Duodenal mucosa (tissue), 2 donors: ENCODE measurements around the gene KSR2.

Source experiments
- H3K27ac ChIP-seq: one replicate; pipeline ENCODE4 v1.7.0; 2013; ENCODE audit warnings: low read depth, low read length
- H3K27me3 ChIP-seq, 2 donors: one replicate each; pipeline ENCODE4 v1.7.0; 2013; ENCODE audit warnings: low read length in 2 of 2, control low read depth in 1 of 2; ENCODE audit not compliant: insufficient read depth in 2 of 2, control insufficient read depth in 1 of 2
- H3K36me3 ChIP-seq, 2 donors: one replicate each; pipeline ENCODE4 v1.7.0; 2013; ENCODE audit warnings: low read length in 2 of 2, control low read depth in 1 of 2; ENCODE audit not compliant: insufficient read depth in 2 of 2, control insufficient read depth in 1 of 2
- H3K4me1 ChIP-seq, 2 donors: one replicate each; pipeline ENCODE4 v1.7.0; 2013; ENCODE audit warnings: low read length in 2 of 2, control low read depth in 1 of 2; ENCODE audit not compliant: insufficient read depth in 2 of 2, control insufficient read depth in 1 of 2
- H3K4me3 ChIP-seq, 2 donors: one replicate each; pipeline ENCODE4 v1.7.0; 2013; ENCODE audit warnings: low read length in 2 of 2, low read depth in 1 of 2
- H3K9ac ChIP-seq, 2 donors: one replicate each; pipeline ENCODE4 v1.7.0; 2013; ENCODE audit warnings: low read length in 2 of 2, low read depth in 1 of 2
- H3K9me3 ChIP-seq, 2 donors: one replicate each; pipeline ENCODE4 v1.7.0; 2013; ENCODE audit warnings: low read length in 2 of 2, control low read depth in 1 of 2; ENCODE audit not compliant: control insufficient read depth in 1 of 2

The KSR2 gene

GRCh38 chr12:117538032-117538690, 430.6 kb downstream of the KSR2 start:
- H3K4me1 ChIP-seq = no peaks in the 10 kb centered on the region
- H3K4me3 ChIP-seq = no peak overlapping the region
- no peak overlapping the region for H3K9ac ChIP-seq
- H3K9me3 ChIP-seq = no peaks in the 10 kb centered on the region
- no peaks in the 10 kb centered on the region for H3K27me3 ChIP-seq
- H3K36me3 ChIP-seq = no peaks in the 10 kb centered on the region
- H3K27ac ChIP-seq = no peak overlapping the region

- H3K9me3 ChIP-seq = no peaks in the 10 kb centered on the region
- H3K4me3 ChIP-seq = no peak overlapping the region
- no peak overlapping the region for H3K27ac ChIP-seq
- H3K27me3 ChIP-seq = no peaks in the 10 kb centered on the region
- no peaks in the 10 kb centered on the region for H3K36me3 ChIP-seq
- H3K9ac ChIP-seq = no peak overlapping the region
- H3K4me1 ChIP-seq = no peaks in the 10 kb centered on the region
Observed at GRCh38 chr12:117533687-117534086, 435.1 kb downstream of the KSR2 start.

- Histone ChIP-seq H3K9me3 (no peaks in the 10 kb centered on the region), H3K4me1 (no peaks in the 10 kb centered on the region), H3K36me3 (no peaks in the 10 kb centered on the region)
Observed at GRCh38 chr12:117530796-117531195, 438.0 kb downstream of the KSR2 start.

GRCh38 chr12:117528538-117528937, 440.3 kb downstream of the KSR2 start:
- Histone ChIP-seq H3K9me3 (no peaks in the 10 kb centered on the region), H3K27me3 (no peaks in the 10 kb centered on the region), H3K9ac (no peak overlapping the region), H3K4me1 (no peaks in the 10 kb centered on the region), H3K36me3 (no peaks in the 10 kb centered on the region), H3K4me3 (no peak overlapping the region), H3K27ac (no peak overlapping the region)

More at GRCh38 chr12:117530796-117531195, 438.0 kb downstream of the KSR2 start:
- Histone ChIP-seq H3K9ac (no peak overlapping the region), H3K27me3 (no peaks in the 10 kb centered on the region), H3K27ac (no peak overlapping the region), H3K4me3 (no peak overlapping the region)

GRCh38 chr12:117527479-117527855, 441.3 kb downstream of the KSR2 start:
- H3K4me1 ChIP-seq = no peaks in the 10 kb centered on the region
- no peak overlapping the region for H3K9ac ChIP-seq
- H3K27ac ChIP-seq = no peak overlapping the region
- H3K27me3 ChIP-seq = no peaks in the 10 kb centered on the region
- H3K36me3 ChIP-seq = no peaks in the 10 kb centered on the region
- no peaks in the 10 kb centered on the region for H3K9me3 ChIP-seq
- no peak overlapping the region for H3K4me3 ChIP-seq

GRCh38 chr12:117526757-117527478, 441.9 kb downstream of the KSR2 start:
- no peaks in the 10 kb centered on the region for H3K36me3 ChIP-seq
- H3K9ac ChIP-seq = no peak overlapping the region
- H3K27me3 ChIP-seq = no peaks in the 10 kb centered on the region
- H3K27ac ChIP-seq = no peak overlapping the region
- H3K4me3 ChIP-seq = no peak overlapping the region
- no peaks in the 10 kb centered on the region for H3K9me3 ChIP-seq
- H3K4me1 ChIP-seq = no peaks in the 10 kb centered on the region

GRCh38 chr12:117525766-117526165, 443.0 kb downstream of the KSR2 start:
- no peak overlapping the region for H3K9ac ChIP-seq
- no peaks in the 10 kb centered on the region for H3K9me3 ChIP-seq
- H3K36me3 ChIP-seq = no peaks in the 10 kb centered on the region
- H3K27me3 ChIP-seq = no peaks in the 10 kb centered on the region
- no peak overlapping the region for H3K4me3 ChIP-seq
- no peaks in the 10 kb centered on the region for H3K4me1 ChIP-seq
- no peak overlapping the region for H3K27ac ChIP-seq

- Histone ChIP-seq H3K36me3 (no peaks in the 10 kb centered on the region), H3K27me3 (no peaks in the 10 kb centered on the region), H3K4me3 (no peak overlapping the region), H3K9ac (no peak overlapping the region), H3K27ac (no peak overlapping the region), H3K4me1 (no peaks in the 10 kb centered on the region), H3K9me3 (no peaks in the 10 kb centered on the region)
Observed at GRCh38 chr12:117524806-117525205, 444.0 kb downstream of the KSR2 start.

- no peaks in the 10 kb centered on the region for H3K4me1 ChIP-seq
- no peaks in the 10 kb centered on the region for H3K36me3 ChIP-seq
- H3K27me3 ChIP-seq = no peaks in the 10 kb centered on the region
- no peak overlapping the region for H3K4me3 ChIP-seq
- H3K27ac ChIP-seq = no peak overlapping the region
- H3K9ac ChIP-seq = no peak overlapping the region
- no peaks in the 10 kb centered on the region for H3K9me3 ChIP-seq
Observed at GRCh38 chr12:117523971-117524370, 444.8 kb downstream of the KSR2 start.

- H3K4me1 ChIP-seq = no peaks in the 10 kb centered on the region
- no peaks in the 10 kb centered on the region for H3K36me3 ChIP-seq
- H3K9ac ChIP-seq = no peak overlapping the region
- H3K9me3 ChIP-seq = no peaks in the 10 kb centered on the region
- H3K27ac ChIP-seq = no peak overlapping the region
- H3K27me3 ChIP-seq = no peaks in the 10 kb centered on the region
- no peak overlapping the region for H3K4me3 ChIP-seq
Observed at GRCh38 chr12:117522559-117522958, 446.2 kb downstream of the KSR2 start.
